ENCODE measurements around the gene USP12. TPM values are rescaled to one million over a fixed set of nuclear protein-coding genes. Genes with fewer than 3 reads are reported as not detected.

Gene USP12
- total RNA-seq, 1 donor from 2014 or later = 24.9 TPM

- Mint-ChIP-seq H3K9me3 (ENCODE audit: unreplicated experiment) (peaks cover 2% of the 10 kb centered on the region), H3K27ac (ENCODE audit: unreplicated experiment) (no peak overlapping the region), H3K36me3 (ENCODE audit: unreplicated experiment) (peaks cover 8% of the 10 kb centered on the region), H3K4me3 (ENCODE audit: unreplicated experiment) (no peak overlapping the region), H3K27me3 (ENCODE audit: unreplicated experiment) (peaks cover 1% of the 10 kb centered on the region), H3K4me1 (ENCODE audit: low read depth, unreplicated experiment) (peaks cover 2% of the 10 kb centered on the region)
- no peak for TF ChIP-seq CTCF (IDR thresholded peaks at IDR 0.05; ENCODE audit: partially characterized antibody, unreplicated experiment)
- DNase-seq = no peak
Measured at GRCh38 chr13:27200413-27201070, 28.9 kb upstream of the USP12 start.

DNA sequence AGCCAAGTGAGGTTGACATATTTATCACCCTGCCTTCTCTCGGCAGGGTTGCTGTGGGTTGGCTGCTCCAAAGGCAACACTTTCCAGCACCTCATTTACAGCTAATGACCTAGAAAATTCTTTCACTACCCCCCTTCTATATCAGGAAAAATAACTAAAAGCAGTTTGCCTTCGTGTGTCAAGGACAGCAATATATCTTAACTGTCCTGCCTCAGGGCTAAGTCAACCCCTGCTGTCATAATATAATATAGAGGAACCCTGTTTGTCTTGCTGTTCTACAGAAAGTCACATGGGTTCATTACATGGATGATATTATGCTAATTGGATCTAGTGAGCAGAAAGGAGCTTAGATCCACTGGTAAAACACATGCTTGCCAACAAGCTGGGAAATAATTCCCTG, 28.1 kb upstream of the USP12 start:
- Mint-ChIP-seq H3K4me1 (ENCODE audit: low read depth, unreplicated experiment) (peaks cover 2% of the 10 kb centered on the region), H3K4me3 (ENCODE audit: unreplicated experiment) (no peak overlapping the region), H3K36me3 (ENCODE audit: unreplicated experiment) (peaks cover 8% of the 10 kb centered on the region), H3K27ac (ENCODE audit: unreplicated experiment) (no peak overlapping the region), H3K27me3 (ENCODE audit: unreplicated experiment) (peaks cover 3% of the 10 kb centered on the region), H3K9me3 (ENCODE audit: unreplicated experiment) (peaks cover 2% of the 10 kb centered on the region)
- no peak for TF ChIP-seq CTCF (IDR thresholded peaks at IDR 0.05; ENCODE audit: partially characterized antibody, unreplicated experiment)
- no peak for DNase-seq

DNA sequence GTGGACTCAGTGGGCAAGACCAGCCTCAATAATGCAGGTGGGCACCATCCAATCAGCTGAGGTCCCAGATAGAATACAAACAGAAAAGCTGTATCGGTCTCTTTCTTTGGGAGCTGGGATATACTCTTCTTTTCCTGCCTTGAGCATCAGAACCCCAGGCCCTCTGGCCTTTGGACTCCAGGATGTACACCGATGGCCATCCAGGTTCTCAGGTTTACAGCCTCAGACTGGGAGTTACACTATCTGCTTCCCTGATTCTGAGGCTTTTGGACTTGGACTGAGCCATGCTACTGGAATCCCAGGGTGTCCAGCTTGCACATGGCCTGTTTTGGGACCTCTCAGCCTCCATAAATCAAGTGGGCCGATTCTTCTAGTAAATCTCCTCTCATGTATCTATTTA, 27.6 kb upstream of the USP12 start:
- Mint-ChIP-seq H3K9me3 (ENCODE audit: unreplicated experiment) (peaks cover 2% of the 10 kb centered on the region), H3K4me1 (ENCODE audit: low read depth, unreplicated experiment) (peaks cover 2% of the 10 kb centered on the region), H3K4me3 (ENCODE audit: unreplicated experiment) (no peak overlapping the region), H3K36me3 (ENCODE audit: unreplicated experiment) (peaks cover 8% of the 10 kb centered on the region), H3K27ac (ENCODE audit: unreplicated experiment) (no peak overlapping the region), H3K27me3 (ENCODE audit: unreplicated experiment) (peaks cover 2% of the 10 kb centered on the region)
- no peak for DNase-seq
- TF ChIP-seq CTCF (IDR thresholded peaks at IDR 0.05; ENCODE audit: partially characterized antibody, unreplicated experiment) = no peak

GRCh38 chr13:27194895-27195764, 23.5 kb upstream of the USP12 start:
- H3K27me3 Mint-ChIP-seq (ENCODE audit: unreplicated experiment) = peaks cover 2% of the 10 kb centered on the region
- H3K9me3 Mint-ChIP-seq (ENCODE audit: unreplicated experiment) = no peaks in the 10 kb centered on the region
- no peak overlapping the region for H3K4me3 Mint-ChIP-seq (ENCODE audit: unreplicated experiment)
- DNase-seq = no peak
- no peak overlapping the region for H3K27ac Mint-ChIP-seq (ENCODE audit: unreplicated experiment)
- H3K36me3 Mint-ChIP-seq (ENCODE audit: unreplicated experiment) = no peaks in the 10 kb centered on the region
- TF ChIP-seq CTCF (IDR thresholded peaks at IDR 0.05; ENCODE audit: partially characterized antibody, unreplicated experiment) = no peak
- H3K4me1 Mint-ChIP-seq (ENCODE audit: low read depth, unreplicated experiment) = peaks cover 2% of the 10 kb centered on the region

DNA sequence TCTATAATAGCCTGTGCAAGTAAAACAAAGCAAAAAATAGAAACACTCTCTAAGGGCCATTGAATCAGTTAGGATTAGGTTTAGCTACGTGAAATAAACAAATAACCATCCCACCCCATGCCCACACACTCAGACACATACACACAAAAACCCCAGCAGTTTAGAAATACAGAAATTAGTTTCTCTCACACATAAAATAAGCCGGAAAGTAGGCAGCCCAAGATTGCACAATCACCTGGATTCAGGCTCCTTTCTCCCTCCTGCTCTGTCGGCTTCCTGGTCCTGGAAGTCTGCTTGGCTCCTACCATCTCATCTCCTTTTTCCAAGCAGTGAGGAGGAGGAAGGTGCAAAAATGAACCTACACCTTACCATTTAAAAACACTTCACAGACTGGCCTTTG, 22.6 kb upstream of the USP12 start:
- peaks cover 2% of the 10 kb centered on the region for H3K4me1 Mint-ChIP-seq (ENCODE audit: low read depth, unreplicated experiment)
- no peak for TF ChIP-seq CTCF (IDR thresholded peaks at IDR 0.05; ENCODE audit: partially characterized antibody, unreplicated experiment)
- H3K27me3 Mint-ChIP-seq (ENCODE audit: unreplicated experiment) = peaks cover 2% of the 10 kb centered on the region
- H3K27ac Mint-ChIP-seq (ENCODE audit: unreplicated experiment) = no peak overlapping the region
- no peaks in the 10 kb centered on the region for H3K9me3 Mint-ChIP-seq (ENCODE audit: unreplicated experiment)
- H3K4me3 Mint-ChIP-seq (ENCODE audit: unreplicated experiment) = no peak overlapping the region
- H3K36me3 Mint-ChIP-seq (ENCODE audit: unreplicated experiment) = no peaks in the 10 kb centered on the region
- no peak for DNase-seq

Measured in glutamatergic neuron (in vitro differentiated cells).